Smooth muscle cell (in vitro differentiated cells): ENCODE results near the gene ARMC12. TPM values are rescaled to one million over a fixed set of nuclear protein-coding genes. Genes with fewer than 3 reads are reported as not detected.

Experiments used
- DNase-seq: peaks from one replicate; lab custom pipeline; 2025; ENCODE audit not compliant: unreplicated experiment; lab: John Stamatoyannopoulos, UW
- H2AFZ ChIP-seq: fragments of 200-600 bp; sonication (generic); 2 replicates; pipeline ENCODE4 v1.6.0; 2016; ENCODE audit warnings: antibody characterized with exemption, low read depth, mild to moderate bottlenecking
- H3F3A ChIP-seq: fragments of 200-600 bp; sonication (generic); 2 replicates; pipeline ENCODE4 v1.6.0; 2017; ENCODE audit warnings: antibody characterized with exemption, low read depth
- H3K27ac ChIP-seq: fragments of 200-600 bp; sonication (generic); 2 replicates; pipeline ENCODE4 v1.5.1; 2016; ENCODE audit warnings: low read depth, mild to moderate bottlenecking
- H3K27me3 ChIP-seq: fragments of 200-600 bp; sonication (generic); 2 replicates; pipeline ENCODE4 v1.6.1; 2016; ENCODE audit warnings: low read depth, mild to moderate bottlenecking
- H3K36me3 ChIP-seq: fragments of 200-600 bp; sonication (generic); 2 replicates; pipeline ENCODE4 v1.5.1; 2016; ENCODE audit warnings: low read depth
- H3K4me1 ChIP-seq: fragments of 200-600 bp; sonication (generic); 2 replicates; pipeline ENCODE4 v1.5.1; 2016; ENCODE audit warnings: low read depth
- H3K4me2 ChIP-seq: fragments of 200-600 bp; sonication (generic); 2 replicates; pipeline ENCODE4 v1.6.0; 2016; ENCODE audit warnings: mild to moderate bottlenecking
- H3K4me3 ChIP-seq: fragments of 200-600 bp; sonication (generic); 2 replicates; pipeline ENCODE4 v1.5.1; 2016; ENCODE audit warnings: mild to moderate bottlenecking
- H3K79me2 ChIP-seq: fragments of 200-600 bp; sonication (generic); 2 replicates; pipeline ENCODE4 v1.6.0; 2016; ENCODE audit warnings: low read depth, mild to moderate bottlenecking
- H3K9ac ChIP-seq: fragments of 200-600 bp; sonication (generic); 2 replicates; pipeline ENCODE4 v1.6.0; 2016; ENCODE audit warnings: low read depth
- H3K9me3 ChIP-seq: fragments of 200-600 bp; sonication (generic); replicated peaks from 2 replicates; pipeline ENCODE4 v1.5.1; 2016; ENCODE audit warnings: low read depth
- H4K20me1 ChIP-seq: fragments of 200-600 bp; sonication (generic); 2 replicates; pipeline ENCODE4 v1.6.0; 2016; ENCODE audit warnings: low read depth
- CTCF ChIP-seq: fragments of 200-600 bp; sonication (generic); IDR thresholded peaks from 2 replicates; pipeline ENCODE4 v1.5.1; 2017; ENCODE audit warnings: borderline replicate concordance, mild to moderate bottlenecking, antibody characterized with exemption; ENCODE audit not compliant: insufficient read depth, poor library complexity, severe bottlenecking
- WGBS: methylation state at CpG from one replicate; pipeline ENCODE4 v1.1.7; 2016; ENCODE audit warnings: low lambda C conversion rate; 5-methylcytosine and 5-hydroxymethylcytosine counted together
- polyA plus RNA-seq: library from polyadenylated mRNA; unstranded; fragments of >200 nt; fragmentation: Nextera tagmentation; extraction: Ambion mirVana; gene quantifications from 2 replicates; pipeline ENCODE4 v1.2.1, GENCODE V29; 2016
- total RNA-seq: library from RNA; depleted of rRNA; stranded (reverse); fragments of >200 nt; gene quantifications from 2 replicates; pipeline ENCODE4 v1.2.3, GENCODE V29; 2014

Gene ARMC12
- total and polyA plus RNA-seq, 2 experiments from 2014 or later, result 3.5 TPM; not detected in 1

DNA sequence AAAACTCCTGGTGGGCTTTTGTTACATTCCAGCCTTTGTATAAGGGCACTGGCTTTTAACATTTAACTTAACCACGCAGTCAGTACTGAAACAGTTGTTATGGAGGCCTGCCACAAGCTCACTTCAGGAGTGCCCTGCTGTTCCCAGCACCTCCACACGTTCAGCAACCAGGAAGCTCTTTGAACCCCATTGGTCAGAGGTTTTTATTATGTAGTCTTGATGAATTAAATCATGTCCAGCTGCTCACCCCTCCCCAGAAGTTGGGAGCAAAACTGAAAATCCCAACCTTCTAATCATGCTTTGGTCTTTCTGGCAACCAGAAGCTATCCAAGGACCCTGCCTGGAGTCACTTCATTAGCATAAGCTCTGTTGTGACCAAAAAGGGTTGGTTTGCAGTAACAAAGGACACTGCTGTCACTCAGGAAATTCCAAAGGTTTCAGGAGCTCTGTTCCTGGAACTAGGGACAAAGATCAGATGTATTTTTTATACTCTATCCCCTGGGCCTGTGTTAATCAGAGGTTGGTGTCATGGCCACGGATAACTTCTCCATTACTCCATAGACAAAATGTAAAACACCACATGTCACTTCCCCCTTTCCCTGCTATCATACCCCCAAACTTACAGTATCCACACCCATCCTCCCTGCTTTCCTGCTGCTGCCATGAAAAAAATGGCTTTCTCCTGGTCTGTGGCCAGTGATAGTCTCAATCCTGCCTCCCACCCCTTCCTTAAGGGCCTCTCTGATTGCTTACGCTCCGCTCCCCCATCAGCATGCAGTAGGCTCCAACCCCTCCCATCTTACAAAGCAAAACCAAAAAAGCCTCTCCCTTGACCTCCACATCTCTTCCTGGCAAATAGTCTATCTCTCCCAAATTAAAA lies 3.1 kb downstream of the ARMC12 start:
- Histone ChIP-seq H3K27ac (no peak overlapping the region), H3K27me3 (no peaks in the 10 kb centered on the region), H2AFZ (peak overlapping the region; percentile 46), H3K9ac (no peak overlapping the region), H4K20me1 (no peaks in the 10 kb centered on the region), H3K4me1 (peaks cover 27% of the 10 kb centered on the region), H3F3A (no peaks in the 10 kb centered on the region), H3K4me3 (no peak overlapping the region), H3K9me3 (no peaks in the 10 kb centered on the region), H3K4me2 (peak overlapping the region; percentile 16), H3K36me3 (no peaks in the 10 kb centered on the region), H3K79me2 (no peaks in the 10 kb centered on the region)
- TF ChIP-seq CTCF, result no peak
- 45% methylated on average over 5 of the region's 5 CpGs for WGBS
- DNase-seq, result no peak

DNA sequence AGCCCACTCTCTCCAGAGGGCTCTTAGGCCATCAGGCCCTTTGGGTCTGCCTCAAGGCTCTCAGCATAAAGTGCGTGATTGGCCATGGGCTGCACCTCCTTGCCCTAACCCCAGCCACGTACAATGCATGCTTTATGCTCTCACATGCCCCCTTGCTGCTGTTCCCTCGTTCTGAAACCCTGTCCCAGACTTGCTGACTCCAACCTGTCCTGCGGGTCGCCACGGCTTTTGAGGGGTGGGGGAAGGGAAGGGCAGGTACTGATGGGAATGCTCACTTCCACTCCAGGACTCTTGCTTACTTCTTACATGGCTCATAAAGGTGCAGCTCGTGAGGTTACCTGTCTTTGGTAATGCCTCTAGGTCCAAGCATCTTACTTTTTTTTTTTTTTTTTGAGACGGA lies 6.0 kb downstream of the ARMC12 start:
- no peaks in the 10 kb centered on the region for H3F3A ChIP-seq
- no peaks in the 10 kb centered on the region for H3K9me3 ChIP-seq
- no peak for TF ChIP-seq CTCF
- no peaks in the 10 kb centered on the region for H3K36me3 ChIP-seq
- no peak overlapping the region for H3K4me2 ChIP-seq
- 36% methylated on average over 8 of the region's 8 CpGs for WGBS
- no peak for DNase-seq
- H2AFZ ChIP-seq, result no peak overlapping the region
- no peaks in the 10 kb centered on the region for H4K20me1 ChIP-seq
- peaks cover 27% of the 10 kb centered on the region for H3K4me1 ChIP-seq
- no peak overlapping the region for H3K4me3 ChIP-seq
- H3K27me3 ChIP-seq, result no peaks in the 10 kb centered on the region
- no peak overlapping the region for H3K27ac ChIP-seq
- no peak overlapping the region for H3K9ac ChIP-seq
- no peaks in the 10 kb centered on the region for H3K79me2 ChIP-seq

GRCh38 chr6:35745509-35745908 lies 8.7 kb downstream of the ARMC12 start:
- WGBS, result 98% methylated on average over 7 of the region's 7 CpGs
- peaks cover 5% of the 10 kb centered on the region for H3K4me1 ChIP-seq
- no peaks in the 10 kb centered on the region for H3F3A ChIP-seq
- H4K20me1 ChIP-seq, result no peaks in the 10 kb centered on the region
- H3K9me3 ChIP-seq, result no peaks in the 10 kb centered on the region
- TF ChIP-seq CTCF, result no peak
- H3K9ac ChIP-seq, result no peak overlapping the region
- no peaks in the 10 kb centered on the region for H3K36me3 ChIP-seq
- H3K4me2 ChIP-seq, result no peak overlapping the region
- H3K79me2 ChIP-seq, result no peaks in the 10 kb centered on the region
- no peak for DNase-seq
- H3K27me3 ChIP-seq, result no peaks in the 10 kb centered on the region
- no peak overlapping the region for H3K27ac ChIP-seq
- H2AFZ ChIP-seq, result no peak overlapping the region
- no peak overlapping the region for H3K4me3 ChIP-seq

GRCh38 chr6:35746516-35746915 lies 9.7 kb downstream of the ARMC12 start:
- DNase-seq, result no peak
- H4K20me1 ChIP-seq, result no peaks in the 10 kb centered on the region
- H3K27ac ChIP-seq, result no peak overlapping the region
- H3K4me2 ChIP-seq, result no peak overlapping the region
- H3K9me3 ChIP-seq, result no peaks in the 10 kb centered on the region
- no peaks in the 10 kb centered on the region for H3K36me3 ChIP-seq
- no peaks in the 10 kb centered on the region for H3K79me2 ChIP-seq
- TF ChIP-seq CTCF, result no peak
- no peak overlapping the region for H3K4me3 ChIP-seq
- H3K27me3 ChIP-seq, result no peaks in the 10 kb centered on the region
- WGBS, result 89% methylated on average over 3 of the region's 3 CpGs
- no peaks in the 10 kb centered on the region for H3F3A ChIP-seq
- no peak overlapping the region for H3K9ac ChIP-seq
- H3K4me1 ChIP-seq, result no peaks in the 10 kb centered on the region
- no peak overlapping the region for H2AFZ ChIP-seq
